Measurements from ENCODE around the gene CIART.
"Not testable (repeated sequence)": the region's sequence is repeated elsewhere in the genome, so short reads cannot be mapped to it uniquely, and the experiment has no call there.

DNA sequence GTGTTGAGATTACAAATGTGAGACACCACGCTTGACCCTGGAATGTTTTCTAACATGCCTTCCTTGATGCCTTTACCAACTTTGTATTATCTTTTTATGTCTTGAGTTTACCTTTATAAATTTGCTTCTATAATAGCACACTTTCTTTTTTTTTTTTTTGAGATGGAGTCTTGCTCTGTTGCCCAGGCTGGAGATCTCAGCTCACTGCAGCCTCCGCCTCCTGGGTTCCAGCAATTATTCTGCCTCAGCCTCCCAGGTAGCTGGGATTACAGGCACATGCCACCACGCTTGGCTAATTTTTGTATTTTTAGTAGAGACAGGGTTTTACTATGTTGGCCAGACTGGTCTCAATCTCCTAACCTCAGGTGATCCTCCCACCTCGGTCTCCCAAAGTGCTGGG, 32.3 kb downstream of the CIART start:
- TF ChIP-seq CTCF, POLR2A (IDR thresholded peaks at IDR 0.05): not testable (repeated sequence)
